ENCODE measurements around the gene SRRM3. TPM values are rescaled to one million over a fixed set of nuclear protein-coding genes. Genes with fewer than 3 reads are reported as not detected.

The SRRM3 gene
- total and polyA plus RNA-seq, 9 of the 15 experiments (the other 6 are each of a cell fraction or from before 2014, with no cell fraction given), result 0.04 to 0.91 (median 0.46) TPM; not detected in 2

GRCh38 chr7:76303202-76304147 is 101.8 kb downstream of the SRRM3 start (continued):
- TF ChIP-seq MLX (CRISPR knock-in tag; conservative IDR thresholded peaks at IDR 0.05) (no peak), GATAD2B (IDR thresholded peaks at IDR 0.05; ENCODE audit: borderline replicate concordance) (no peak), ZNF23 (CRISPR knock-in tag; IDR thresholded peaks at IDR 0.05) (no peak), ZNF592 (IDR thresholded peaks at IDR 0.05) (peak; percentile 56), ZNF146 (CRISPR knock-in tag; IDR thresholded peaks at IDR 0.05; ENCODE audit: unreplicated experiment) (no peak), ZNF668 (CRISPR knock-in tag; IDR thresholded peaks at IDR 0.05) (no peak), SOX6 (IDR thresholded peaks at IDR 0.05) (peak; percentile 64), ZNF280A (IDR thresholded peaks at IDR 0.05; ENCODE audit: low read depth, partially characterized antibody) (no peak), ZFP36 (IDR thresholded peaks at IDR 0.05; ENCODE audit: low read depth, low read length, partially characterized antibody) (no peak), ETS2 (tag; IDR thresholded peaks at IDR 0.05; ENCODE audit: borderline replicate concordance, poor library complexity, severe bottlenecking) (no peak), ZFPM2 (CRISPR knock-in tag; IDR thresholded peaks at IDR 0.05) (no peak), ZNF695 (CRISPR knock-in tag; IDR thresholded peaks at IDR 0.05) (no peak), DLX4 (CRISPR knock-in tag; IDR thresholded peaks at IDR 0.05) (no peak), EP300 (IDR thresholded peaks at IDR 0.05; ENCODE audit: low read length) (peak; percentile 56), RFX7 (CRISPR knock-in tag; IDR thresholded peaks at IDR 0.05) (no peak), POLR3A (IDR thresholded peaks at IDR 0.05; ENCODE audit: borderline replicate concordance, extremely low read depth, insufficient read depth, insufficient read length) (no peak), CHCHD3 (CRISPR knock-in tag; IDR thresholded peaks at IDR 0.05) (no peak)

All from K562 (cell line).